K562 (cell line): Measurements from ENCODE around the gene SORCS2.

Experiments used
- EZH2 ChIP-seq: IDR thresholded peaks from 2 replicates; pipeline ENCODE4 v1.6.1; 2012; ENCODE audit warnings: low read depth, mild to moderate bottlenecking, inconsistent platforms, low read length, borderline replicate concordance
- KLF16 ChIP-seq: IDR thresholded peaks from 2 replicates; pipeline ENCODE4 v1.6.1; 2016; ENCODE audit warnings: antibody characterized with exemption
- TF ChIP-seq, protein P1 (sequence below): sonication (generic); formaldehyde crosslinking; IDR thresholded peaks from 2 replicates; pipeline ENCODE4 v1.8.0; 2023; ENCODE audit warnings: mild to moderate bottlenecking, missing genetic modification reagents

GRCh38 chr4:7742807-7743280, 550.5 kb downstream of the SORCS2 start:
- TF ChIP-seq EZH2 (no peak), KLF16 (no peak)
- TF ChIP-seq, protein P1, sequence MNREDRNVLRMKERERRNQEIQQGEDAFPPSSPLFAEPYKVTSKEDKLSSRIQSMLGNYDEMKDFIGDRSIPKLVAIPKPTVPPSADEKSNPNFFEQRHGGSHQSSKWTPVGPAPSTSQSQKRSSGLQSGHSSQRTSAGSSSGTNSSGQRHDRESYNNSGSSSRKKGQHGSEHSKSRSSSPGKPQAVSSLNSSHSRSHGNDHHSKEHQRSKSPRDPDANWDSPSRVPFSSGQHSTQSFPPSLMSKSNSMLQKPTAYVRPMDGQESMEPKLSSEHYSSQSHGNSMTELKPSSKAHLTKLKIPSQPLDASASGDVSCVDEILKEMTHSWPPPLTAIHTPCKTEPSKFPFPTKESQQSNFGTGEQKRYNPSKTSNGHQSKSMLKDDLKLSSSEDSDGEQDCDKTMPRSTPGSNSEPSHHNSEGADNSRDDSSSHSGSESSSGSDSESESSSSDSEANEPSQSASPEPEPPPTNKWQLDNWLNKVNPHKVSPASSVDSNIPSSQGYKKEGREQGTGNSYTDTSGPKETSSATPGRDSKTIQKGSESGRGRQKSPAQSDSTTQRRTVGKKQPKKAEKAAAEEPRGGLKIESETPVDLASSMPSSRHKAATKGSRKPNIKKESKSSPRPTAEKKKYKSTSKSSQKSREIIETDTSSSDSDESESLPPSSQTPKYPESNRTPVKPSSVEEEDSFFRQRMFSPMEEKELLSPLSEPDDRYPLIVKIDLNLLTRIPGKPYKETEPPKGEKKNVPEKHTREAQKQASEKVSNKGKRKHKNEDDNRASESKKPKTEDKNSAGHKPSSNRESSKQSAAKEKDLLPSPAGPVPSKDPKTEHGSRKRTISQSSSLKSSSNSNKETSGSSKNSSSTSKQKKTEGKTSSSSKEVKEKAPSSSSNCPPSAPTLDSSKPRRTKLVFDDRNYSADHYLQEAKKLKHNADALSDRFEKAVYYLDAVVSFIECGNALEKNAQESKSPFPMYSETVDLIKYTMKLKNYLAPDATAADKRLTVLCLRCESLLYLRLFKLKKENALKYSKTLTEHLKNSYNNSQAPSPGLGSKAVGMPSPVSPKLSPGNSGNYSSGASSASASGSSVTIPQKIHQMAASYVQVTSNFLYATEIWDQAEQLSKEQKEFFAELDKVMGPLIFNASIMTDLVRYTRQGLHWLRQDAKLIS (CRISPR knock-in tag), result no peak
